Karpas-422 (cell line): Measurements from ENCODE around the gene C7orf33. TPM values are rescaled to one million over a fixed set of nuclear protein-coding genes. Genes with fewer than 3 reads are reported as not detected.
"Not testable (repeated sequence)": the region's sequence is repeated elsewhere in the genome, so short reads cannot be mapped to it uniquely, and the experiment has no call there.

Experiments used
- DNase-seq: peaks from one replicate; pipeline ENCODE4 v3.0.0-alpha.2; 2015
- H2AFZ ChIP-seq: fragments of 200-600 bp; sonication (generic); 2 replicates; pipeline ENCODE4 v1.6.1; 2014; ENCODE audit warnings: antibody characterized with exemption, low read length, mixed read lengths
- H3K27ac ChIP-seq: fragments of 200-600 bp; sonication (generic); 2 replicates; pipeline ENCODE4 v1.5.1; 2014; ENCODE audit warnings: mild to moderate bottlenecking, low read length, moderate library complexity
- H3K27me3 ChIP-seq: fragments of 200-600 bp; sonication (generic); 2 replicates; pipeline ENCODE4 v1.6.1; 2014; ENCODE audit warnings: low read length, mixed read lengths
- H3K36me3 ChIP-seq: fragments of 200-600 bp; sonication (generic); 2 replicates; pipeline ENCODE4 v1.6.1; 2014; ENCODE audit warnings: low read length, mixed read lengths; ENCODE audit not compliant: insufficient read depth
- H3K4me1 ChIP-seq: fragments of 200-600 bp; sonication (generic); 2 replicates; pipeline ENCODE4 v1.6.1; 2014; ENCODE audit warnings: mild to moderate bottlenecking, low read length, mixed read lengths
- H3K4me2 ChIP-seq: fragments of 200-600 bp; sonication (generic); 2 replicates; pipeline ENCODE4 v1.6.1; 2014; ENCODE audit warnings: low read length, low read depth, mild to moderate bottlenecking; ENCODE audit not compliant: poor library complexity, severe bottlenecking
- H3K4me3 ChIP-seq: fragments of 200-600 bp; sonication (generic); 2 replicates; pipeline ENCODE4 v1.5.1; 2014; ENCODE audit warnings: mild to moderate bottlenecking, antibody characterized with exemption, low read length, mixed read lengths
- H3K79me2 ChIP-seq: fragments of 200-600 bp; sonication (generic); 2 replicates; pipeline ENCODE4 v1.6.1; 2014; ENCODE audit warnings: mild to moderate bottlenecking, low read length, mixed read lengths
- H3K9ac ChIP-seq: fragments of 200-600 bp; sonication (generic); 2 replicates; pipeline ENCODE4 v1.6.0; 2014; ENCODE audit warnings: low read length
- H3K9me2 ChIP-seq: fragments of 200-600 bp; sonication (generic), shearing (Covaris generic); replicated peaks from 2 replicates; pipeline ENCODE4 v1.6.0; 2014; ENCODE audit warnings: mild to moderate bottlenecking, low read length, moderate library complexity; ENCODE audit not compliant: insufficient read depth
- H3K9me3 ChIP-seq: fragments of 300-700, 200-600 bp; sonication (generic); 2 replicates; pipeline ENCODE4 v1.6.1; 2014; ENCODE audit warnings: low read length, mixed read lengths
- H4K20me1 ChIP-seq: fragments of 200-600 bp; sonication (generic); 2 replicates; pipeline ENCODE4 v1.6.1; 2014; ENCODE audit warnings: mild to moderate bottlenecking, antibody characterized with exemption, low read length, low read depth; ENCODE audit not compliant: insufficient read depth
- total RNA-seq: library from RNA; depleted of rRNA; stranded (reverse); fragments of >200 nt; shearing (Covaris generic); gene quantifications from 2 replicates; pipeline ENCODE4 v1.2.3, GENCODE V29; 2014; ENCODE audit warnings: low replicate concordance

The C7orf33 gene
- total RNA-seq, 1 experiment from 2014 or later = not detected

DNA sequence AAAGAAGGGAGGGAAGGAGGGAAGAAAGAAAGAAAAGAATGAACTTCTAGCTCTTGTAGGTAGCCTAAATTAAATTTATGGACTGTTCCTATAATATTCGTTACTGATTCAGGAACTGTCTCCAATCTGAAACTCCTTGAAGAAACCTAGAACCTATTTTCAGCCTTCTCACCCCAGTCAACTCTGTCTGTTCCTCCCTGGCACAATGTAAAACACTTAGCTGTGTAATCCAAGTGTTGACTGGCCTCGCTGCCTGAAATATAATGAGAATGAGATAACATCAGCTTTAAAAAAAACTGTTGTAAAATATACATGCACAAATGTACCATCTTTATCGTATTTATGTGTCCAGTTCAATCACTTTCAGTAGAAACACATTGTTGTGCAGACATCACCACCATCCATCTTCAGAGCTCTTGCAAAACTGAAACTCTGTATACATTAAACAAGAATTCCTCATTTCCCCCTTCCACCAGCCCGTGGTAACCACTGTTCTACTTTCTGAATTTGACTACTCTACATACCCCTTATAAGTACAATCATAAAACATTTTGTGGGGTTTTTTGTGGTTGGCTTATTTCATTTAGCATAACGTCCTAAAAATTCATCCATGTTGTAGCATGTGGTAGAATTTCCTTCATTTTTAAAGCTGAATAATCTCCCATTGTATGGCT, 6.3 kb upstream of the C7orf33 start:
- Histone ChIP-seq H3K9me2 (no peaks in the 10 kb centered on the region), H3K79me2 (no peaks in the 10 kb centered on the region), H3K36me3 (no peaks in the 10 kb centered on the region), H3K4me2 (no peak overlapping the region), H3K9me3 (no peaks in the 10 kb centered on the region), H2AFZ (no peak overlapping the region), H4K20me1 (no peaks in the 10 kb centered on the region), H3K4me3 (no peak overlapping the region), H3K27ac (no peak overlapping the region), H3K9ac (no peak overlapping the region), H3K27me3 (no peaks in the 10 kb centered on the region), H3K4me1 (no peaks in the 10 kb centered on the region)
- no peak for DNase-seq

DNA sequence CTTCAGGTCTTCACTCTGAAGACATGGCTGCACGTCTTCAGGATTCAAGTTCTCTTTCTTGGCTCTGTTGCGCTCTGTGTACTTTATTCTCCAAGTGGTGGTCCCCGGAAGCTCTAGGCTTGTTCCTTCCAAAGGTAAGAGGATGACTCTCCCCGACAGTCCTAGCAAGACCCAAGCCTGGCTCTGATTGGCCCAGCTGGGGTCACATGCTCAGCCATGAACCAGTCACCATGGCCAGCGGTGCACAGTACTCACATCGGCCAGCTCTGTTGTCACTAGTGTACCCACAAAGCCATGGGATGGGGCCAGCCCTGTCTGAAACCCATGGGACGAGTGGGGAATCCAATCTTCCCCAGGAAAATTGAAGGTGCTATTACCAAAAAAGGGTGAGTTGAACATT, 5.2 kb upstream of the C7orf33 start:
- H3K9ac ChIP-seq = no peak overlapping the region
- no peaks in the 10 kb centered on the region for H3K27me3 ChIP-seq
- no peak overlapping the region for H2AFZ ChIP-seq
- no peaks in the 10 kb centered on the region for H3K4me1 ChIP-seq
- DNase-seq = no peak
- no peaks in the 10 kb centered on the region for H3K36me3 ChIP-seq
- H3K79me2 ChIP-seq = no peaks in the 10 kb centered on the region
- no peak overlapping the region for H3K4me2 ChIP-seq
- H3K9me2 ChIP-seq = no peaks in the 10 kb centered on the region
- H3K4me3 ChIP-seq = no peak overlapping the region
- H4K20me1 ChIP-seq = no peaks in the 10 kb centered on the region
- no peaks in the 10 kb centered on the region for H3K9me3 ChIP-seq
- H3K27ac ChIP-seq = no peak overlapping the region

DNA sequence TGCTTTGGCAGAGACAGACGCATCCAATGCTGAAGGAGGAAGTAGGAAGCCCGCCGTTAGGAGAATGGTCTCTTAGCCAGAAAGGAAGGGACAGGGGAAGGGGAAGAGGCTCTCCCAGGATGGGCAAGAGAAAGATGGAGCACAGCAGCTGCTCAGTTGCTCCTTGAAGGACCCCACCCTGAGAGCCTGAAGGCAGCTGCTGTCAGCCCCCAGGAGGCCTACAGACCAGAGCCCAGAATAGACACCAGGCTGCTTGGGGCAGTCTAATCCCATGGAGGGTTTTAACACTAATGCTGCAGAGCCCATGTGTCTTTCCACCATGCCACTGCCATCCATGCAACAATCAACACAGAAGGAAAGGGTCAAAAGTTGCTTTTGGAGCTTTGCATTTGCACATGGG, 3.5 kb upstream of the C7orf33 start:
- no peaks in the 10 kb centered on the region for H3K4me1 ChIP-seq
- no peak overlapping the region for H3K4me2 ChIP-seq
- H3K36me3 ChIP-seq = no peaks in the 10 kb centered on the region
- H3K27ac ChIP-seq = no peak overlapping the region
- no peak for DNase-seq
- no peaks in the 10 kb centered on the region for H3K79me2 ChIP-seq
- H2AFZ ChIP-seq = no peak overlapping the region
- no peaks in the 10 kb centered on the region for H3K9me2 ChIP-seq
- no peaks in the 10 kb centered on the region for H4K20me1 ChIP-seq
- H3K9me3 ChIP-seq = no peaks in the 10 kb centered on the region
- H3K4me3 ChIP-seq = no peak overlapping the region
- H3K27me3 ChIP-seq = no peaks in the 10 kb centered on the region
- no peak overlapping the region for H3K9ac ChIP-seq

DNA sequence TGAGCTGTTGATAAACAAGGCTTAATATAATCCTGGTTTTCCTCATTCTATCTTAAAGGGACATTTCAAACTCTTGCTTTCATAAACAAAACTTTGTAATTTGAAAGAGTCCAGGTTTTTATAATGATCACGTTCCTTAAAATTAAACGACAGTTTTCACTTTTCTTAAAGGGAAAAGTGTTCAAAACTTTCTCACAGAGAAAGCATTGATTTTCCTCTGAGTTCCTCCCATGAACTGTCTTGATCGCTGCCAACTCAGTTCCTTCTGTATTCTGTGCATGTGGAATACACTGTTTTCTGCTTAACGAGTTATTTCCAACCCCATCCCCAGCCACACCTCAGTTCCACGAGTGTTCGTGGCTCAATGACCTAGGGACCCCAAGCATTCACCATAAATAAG, 2.4 kb upstream of the C7orf33 start:
- Histone ChIP-seq H3K9me3 (no peaks in the 10 kb centered on the region), H3K9ac (no peak overlapping the region), H3K4me3 (no peak overlapping the region), H3K4me1 (no peaks in the 10 kb centered on the region), H3K79me2 (no peaks in the 10 kb centered on the region), H4K20me1 (no peaks in the 10 kb centered on the region), H3K27me3 (no peaks in the 10 kb centered on the region), H3K27ac (no peak overlapping the region), H3K4me2 (no peak overlapping the region), H3K9me2 (no peaks in the 10 kb centered on the region), H3K36me3 (no peaks in the 10 kb centered on the region), H2AFZ (no peak overlapping the region)
- DNase-seq = no peak

DNA sequence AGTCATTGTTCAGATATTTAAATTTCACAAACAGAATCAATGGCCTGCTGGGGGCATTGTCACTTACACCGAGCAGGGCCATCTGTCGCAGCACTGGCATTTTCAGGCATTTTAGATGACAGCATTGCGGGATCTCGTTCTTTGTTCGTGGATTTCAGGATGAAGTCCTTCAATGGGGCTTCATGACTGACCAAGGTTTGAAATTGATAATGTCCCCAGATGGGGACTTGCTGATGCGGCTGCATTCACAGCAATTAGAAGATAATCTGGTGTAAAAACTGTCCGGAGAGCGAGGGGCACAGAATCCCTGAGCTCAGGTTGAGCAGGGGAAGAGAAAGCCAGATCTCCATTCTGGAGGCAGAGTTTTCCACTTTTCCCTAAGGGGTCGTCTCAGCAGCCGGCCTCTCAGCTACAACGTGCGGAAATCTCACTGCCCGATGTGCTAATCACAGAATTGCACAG, 1.9 kb upstream of the C7orf33 start:
- H3K4me2 ChIP-seq = no peak overlapping the region
- no peaks in the 10 kb centered on the region for H3K4me1 ChIP-seq
- H3K79me2 ChIP-seq = no peaks in the 10 kb centered on the region

DNA sequence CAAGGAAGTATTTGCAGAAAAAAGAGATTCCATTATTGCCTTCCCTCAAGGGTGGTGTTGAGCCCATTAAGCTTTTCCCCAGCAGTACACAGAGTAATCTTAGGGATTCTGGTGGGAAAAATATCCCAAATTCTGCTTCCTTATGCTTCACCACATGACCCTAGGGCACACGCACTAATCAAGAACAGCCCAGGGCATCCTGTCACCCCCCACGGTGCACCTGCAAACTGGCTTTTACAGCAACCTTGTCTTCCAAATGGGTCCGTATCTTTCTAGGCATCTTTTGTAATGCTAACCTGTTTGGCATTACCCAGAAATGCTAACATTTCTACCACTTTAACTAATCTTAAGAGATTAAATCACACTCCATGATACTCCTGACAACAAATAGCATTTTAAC, 926 bp upstream of the C7orf33 start:
- Histone ChIP-seq H3K4me1 (no peaks in the 10 kb centered on the region), H3K4me2 (no peak overlapping the region), H3K9me3 (no peaks in the 10 kb centered on the region), H2AFZ (no peak overlapping the region), H3K9ac (no peak overlapping the region), H3K79me2 (no peaks in the 10 kb centered on the region), H3K36me3 (no peaks in the 10 kb centered on the region), H3K27ac (no peak overlapping the region), H3K4me3 (no peak overlapping the region), H3K27me3 (no peaks in the 10 kb centered on the region), H4K20me1 (no peaks in the 10 kb centered on the region), H3K9me2 (no peaks in the 10 kb centered on the region)
- no peak for DNase-seq

More for the DNA sequence above, 1.9 kb upstream of the C7orf33 start:
- H3K36me3 ChIP-seq = no peaks in the 10 kb centered on the region
- H3K27me3 ChIP-seq = no peaks in the 10 kb centered on the region
- no peak overlapping the region for H3K9ac ChIP-seq
- no peaks in the 10 kb centered on the region for H3K9me3 ChIP-seq
- no peak overlapping the region for H3K27ac ChIP-seq
- H4K20me1 ChIP-seq = no peaks in the 10 kb centered on the region
- no peak for DNase-seq
- H2AFZ ChIP-seq = no peak overlapping the region
- no peak overlapping the region for H3K4me3 ChIP-seq
- no peaks in the 10 kb centered on the region for H3K9me2 ChIP-seq

DNA sequence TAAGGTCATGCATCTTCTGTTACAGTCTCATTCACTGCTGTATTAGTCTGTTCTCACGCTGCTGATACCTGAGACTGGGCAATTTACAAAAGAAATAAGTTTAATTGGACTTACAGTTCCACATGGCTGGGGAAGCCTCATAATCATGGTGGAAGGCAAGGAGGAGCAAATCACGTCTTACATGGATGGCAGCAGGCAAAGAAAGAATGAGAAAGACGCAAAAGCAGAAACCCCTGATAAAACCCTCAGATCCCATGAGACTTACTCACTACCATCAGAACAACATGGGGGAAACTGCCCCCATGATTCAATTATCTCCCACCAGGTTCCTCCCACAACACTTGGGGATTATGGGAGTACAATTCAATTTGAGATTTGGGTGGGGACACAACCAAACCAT, 5.8 kb downstream of the C7orf33 start:
- not testable (repeated sequence) for H3K4me1 ChIP-seq

DNA sequence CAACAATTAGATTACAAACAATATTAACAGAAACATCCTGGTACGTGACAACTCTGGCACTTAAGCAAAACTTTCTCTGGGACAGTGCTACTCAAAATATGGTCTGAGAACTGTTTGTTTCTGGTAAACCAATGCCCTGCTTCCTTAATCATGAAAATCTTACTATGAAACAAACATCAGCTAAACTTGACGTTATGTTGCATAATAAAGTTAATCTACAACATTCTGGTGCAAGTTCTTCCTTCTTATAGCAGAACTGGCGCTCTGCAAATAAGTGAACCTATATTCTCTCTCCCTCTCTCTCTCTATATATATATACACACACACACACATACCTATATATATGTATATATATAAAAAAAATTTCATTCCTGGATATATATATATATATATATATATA, 7.8 kb downstream of the C7orf33 start:
- Histone ChIP-seq H3K9ac (no peak overlapping the region), H3K9me2 (no peaks in the 10 kb centered on the region), H3K79me2 (no peaks in the 10 kb centered on the region), H3K4me1 (no peaks in the 10 kb centered on the region), H3K27ac (no peak overlapping the region), H3K4me3 (no peak overlapping the region), H4K20me1 (no peaks in the 10 kb centered on the region), H3K27me3 (no peaks in the 10 kb centered on the region), H3K9me3 (no peaks in the 10 kb centered on the region), H3K36me3 (no peaks in the 10 kb centered on the region), H2AFZ (no peak overlapping the region), H3K4me2 (no peak overlapping the region)
- DNase-seq = no peak

More for the DNA sequence above, 5.8 kb downstream of the C7orf33 start:
- H3K79me2 ChIP-seq, H3K4me3 ChIP-seq, H3K9me3 ChIP-seq, H3K27ac ChIP-seq, H3K27me3 ChIP-seq, H3K4me2 ChIP-seq, H3K9ac ChIP-seq, H3K9me2 ChIP-seq, DNase-seq, H3K36me3 ChIP-seq, H2AFZ ChIP-seq, H4K20me1 ChIP-seq: not testable (repeated sequence)
